BJ (cell line): Measurements from ENCODE around the gene GGPS1. TPM values are rescaled to one million over a fixed set of nuclear protein-coding genes. Genes with fewer than 3 reads are reported as not detected.

Experiments
- CTCF ChIA-PET: fragments of 350-600 bp; formaldehyde crosslinking; extraction: SDS; loops from one replicate; lab custom pipeline; 2021; ENCODE audit warnings: antibody characterized with exemption, inconsistent platforms; lab: Yijun Ruan, JAX
- POLR2A ChIA-PET: fragments of 300-600 bp; sonication (Branson Sonifier 250); formaldehyde crosslinking; extraction: SDS; loops from one replicate; lab custom pipeline; 2021; ENCODE audit warnings: antibody characterized with exemption; lab: Charles Lee
- DNase-seq: peaks from one replicate; pipeline ENCODE4 v3.0.0-alpha.2; 2011; ENCODE audit warnings: low read depth
- H3K27me3 ChIP-seq: 2 replicates; pipeline ENCODE4 v1.6.0; 2011; ENCODE audit warnings: low read length; ENCODE audit not compliant: control insufficient read depth, insufficient read depth
- H3K36me3 ChIP-seq: 2 replicates; pipeline ENCODE4 v1.5.1; 2011; ENCODE audit warnings: low read length; ENCODE audit not compliant: control insufficient read depth, insufficient read depth
- H3K4me3 ChIP-seq: 2 replicates; pipeline ENCODE4 v1.5.1; 2011; ENCODE audit warnings: low read depth, mild to moderate bottlenecking, control low read depth, low read length
- polyA plus RNA-seq: library from polyadenylated mRNA; depleted of rRNA; stranded (reverse); fragments of >200 nt; gene quantifications from 2 replicates; pipeline ENCODE4 v1.2.3, GENCODE V29; 2011
- TF ChIP-seq, protein P1 (sequence below): IDR thresholded peaks from 2 replicates; pipeline ENCODE4 v1.5.1; 2011; ENCODE audit warnings: low read depth, mild to moderate bottlenecking, control low read depth, inconsistent platforms, low read length, moderate library complexity; ENCODE audit not compliant: insufficient read depth

The GGPS1 gene
- polyA plus RNA-seq, 1 experiment, result 18.8 TPM

DNA sequence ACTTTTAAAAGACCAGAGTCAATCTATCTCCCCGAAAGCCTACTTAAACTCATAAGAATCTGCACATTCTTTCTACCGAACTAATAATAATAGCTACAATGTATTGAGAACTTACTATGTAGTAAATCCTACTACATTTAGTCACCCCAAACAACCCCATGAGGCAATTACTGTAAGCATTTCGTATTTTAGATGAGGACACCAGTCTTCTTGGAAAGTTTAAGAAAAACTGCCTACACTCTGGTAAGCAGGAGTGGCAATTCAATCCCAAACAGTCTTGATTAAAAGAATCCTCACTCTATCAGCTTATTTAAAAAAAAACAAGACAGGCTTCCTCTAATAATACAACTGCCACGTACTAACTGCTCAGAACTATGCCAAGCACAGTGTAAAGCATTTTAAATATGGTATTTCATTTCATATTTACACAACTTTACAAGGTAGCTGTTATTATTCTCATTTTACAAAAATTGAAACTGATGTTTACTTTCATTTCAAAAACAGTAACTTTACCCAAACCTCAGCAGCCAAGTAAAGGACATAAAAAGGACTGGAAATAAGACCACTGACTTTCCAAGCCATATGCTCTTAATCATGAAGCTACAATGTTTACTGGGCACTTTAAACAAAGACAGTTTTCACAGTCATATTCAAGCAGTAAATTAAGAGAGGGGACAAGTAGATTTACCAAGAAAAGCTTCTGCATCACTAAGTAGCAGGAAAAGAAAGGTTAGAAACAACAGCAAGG is 14.3 kb upstream of the GGPS1 start:
- no peak overlapping the region for H3K4me3 ChIP-seq
- no peak for DNase-seq
- POLR2A ChIA-PET, result interaction anchor here (0.5 to 1.1 kb wide), 3 partner anchors 11 to 57 kb away, joined by 3 to 5 read pairs (median 4); partner anchors contain the start of gene GGPS1
- H3K36me3 ChIP-seq, result peaks cover 2% of the 10 kb centered on the region
- TF ChIP-seq, protein P1, sequence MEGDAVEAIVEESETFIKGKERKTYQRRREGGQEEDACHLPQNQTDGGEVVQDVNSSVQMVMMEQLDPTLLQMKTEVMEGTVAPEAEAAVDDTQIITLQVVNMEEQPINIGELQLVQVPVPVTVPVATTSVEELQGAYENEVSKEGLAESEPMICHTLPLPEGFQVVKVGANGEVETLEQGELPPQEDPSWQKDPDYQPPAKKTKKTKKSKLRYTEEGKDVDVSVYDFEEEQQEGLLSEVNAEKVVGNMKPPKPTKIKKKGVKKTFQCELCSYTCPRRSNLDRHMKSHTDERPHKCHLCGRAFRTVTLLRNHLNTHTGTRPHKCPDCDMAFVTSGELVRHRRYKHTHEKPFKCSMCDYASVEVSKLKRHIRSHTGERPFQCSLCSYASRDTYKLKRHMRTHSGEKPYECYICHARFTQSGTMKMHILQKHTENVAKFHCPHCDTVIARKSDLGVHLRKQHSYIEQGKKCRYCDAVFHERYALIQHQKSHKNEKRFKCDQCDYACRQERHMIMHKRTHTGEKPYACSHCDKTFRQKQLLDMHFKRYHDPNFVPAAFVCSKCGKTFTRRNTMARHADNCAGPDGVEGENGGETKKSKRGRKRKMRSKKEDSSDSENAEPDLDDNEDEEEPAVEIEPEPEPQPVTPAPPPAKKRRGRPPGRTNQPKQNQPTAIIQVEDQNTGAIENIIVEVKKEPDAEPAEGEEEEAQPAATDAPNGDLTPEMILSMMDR, result no peak
- CTCF ChIA-PET, result interaction anchor here (0.6 to 1.2 kb wide), 2 partner anchors 13 to 44 kb away, joined by 6 read pairs; no protein-coding TSS in a partner anchor
- no peaks in the 10 kb centered on the region for H3K27me3 ChIP-seq

DNA sequence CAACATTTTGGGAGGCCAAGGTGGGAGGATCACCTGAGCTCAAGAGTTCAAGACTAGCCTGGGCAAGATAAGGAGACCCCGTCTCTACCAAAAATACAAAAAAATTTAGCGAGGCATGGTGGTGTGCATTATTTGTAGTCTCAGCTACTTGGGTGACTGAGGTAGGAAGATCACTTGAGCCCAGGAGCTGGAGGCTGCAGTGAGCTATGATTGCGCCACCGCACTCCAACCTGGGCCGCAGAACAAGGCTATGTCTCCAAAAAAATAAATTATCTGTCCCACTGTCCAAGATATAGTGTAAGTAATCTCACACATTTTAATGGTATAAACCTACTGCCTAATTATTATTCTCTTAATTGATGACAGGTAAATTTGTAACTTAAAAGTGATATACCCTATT is 13.2 kb upstream of the GGPS1 start:
- TF ChIP-seq, protein P1, result no peak
- DNase-seq, result no peak
- ChIA-PET CTCF (interaction anchor here (1.2 kb wide), 1 partner anchor 11 kb away, joined by 6 read pairs; no protein-coding TSS in a partner anchor), POLR2A (no interaction called here)
- H3K4me3 ChIP-seq, result no peak overlapping the region
- peaks cover 2% of the 10 kb centered on the region for H3K36me3 ChIP-seq
- H3K27me3 ChIP-seq, result no peaks in the 10 kb centered on the region

DNA sequence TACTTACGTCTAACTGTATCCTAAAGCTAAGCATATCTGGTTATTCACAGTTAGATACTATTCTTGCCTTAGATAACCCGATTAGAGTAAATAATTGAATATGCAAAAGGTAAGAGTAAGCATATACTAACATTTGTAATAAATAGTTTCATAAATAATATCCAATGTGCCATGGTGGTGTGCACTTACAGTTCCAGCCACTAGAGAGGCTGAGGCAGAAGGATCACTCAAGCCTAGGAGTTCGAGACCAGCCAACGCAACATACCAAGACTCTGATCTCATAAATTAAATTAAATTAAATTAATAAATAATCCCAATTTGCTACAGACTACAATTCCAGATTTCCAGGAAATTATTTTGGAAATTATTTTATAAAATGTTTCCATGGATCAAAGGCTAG is 12.6 kb upstream of the GGPS1 start:
- Histone ChIP-seq H3K4me3 (no peak overlapping the region), H3K27me3 (no peaks in the 10 kb centered on the region), H3K36me3 (peaks cover 2% of the 10 kb centered on the region)
- no peak for DNase-seq
- TF ChIP-seq, protein P1, result no peak
- ChIA-PET CTCF (no interaction called here), POLR2A (no interaction called here)

DNA sequence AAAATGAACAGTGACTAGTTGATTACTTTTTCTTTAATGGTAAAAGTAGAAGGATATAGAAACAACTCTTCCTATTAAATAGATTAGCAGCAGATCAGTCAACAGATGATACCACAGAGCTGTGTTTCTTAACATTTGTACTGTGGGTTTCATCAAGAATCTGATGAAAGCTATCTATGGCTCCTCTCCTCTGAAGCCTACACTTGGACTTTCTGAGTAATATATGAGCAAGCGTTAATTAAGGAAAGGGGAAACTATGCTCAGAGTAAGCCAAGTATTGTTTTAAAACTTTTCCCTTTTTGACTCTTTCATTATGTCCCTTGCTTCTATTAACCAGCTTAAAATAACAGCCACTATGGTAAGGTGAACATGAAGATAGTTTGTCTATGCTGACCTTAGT is 11.2 kb upstream of the GGPS1 start:
- POLR2A ChIA-PET, result interaction anchor here (0.6 kb wide), 1 partner anchor 47 kb away, joined by 3 read pairs; no protein-coding TSS in a partner anchor
- Histone ChIP-seq H3K4me3 (no peak overlapping the region), H3K27me3 (no peaks in the 10 kb centered on the region), H3K36me3 (peaks cover 4% of the 10 kb centered on the region)
- CTCF ChIA-PET, result no interaction called here
- DNase-seq, result no peak
- TF ChIP-seq, protein P1, result no peak

DNA sequence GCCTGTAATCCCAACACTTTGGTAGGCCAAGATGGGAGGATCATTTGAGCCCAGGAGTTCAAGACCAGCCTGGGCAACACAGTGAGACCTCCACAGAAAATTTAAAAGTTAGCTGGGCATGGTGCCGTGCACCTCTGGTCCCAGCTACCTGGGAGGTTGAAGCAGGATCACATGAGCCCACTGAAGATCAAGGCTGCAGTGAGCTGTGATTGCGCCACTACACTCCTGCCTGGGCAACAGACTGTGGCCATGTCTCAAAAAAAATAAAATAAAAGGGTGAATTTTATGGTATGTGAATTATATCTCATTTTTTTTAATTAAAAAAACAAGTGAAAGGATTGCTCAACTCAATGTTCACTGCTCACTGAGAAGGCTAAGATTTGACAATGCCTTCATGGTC is 9.1 kb upstream of the GGPS1 start:
- POLR2A ChIA-PET, result no interaction called here

More for the DNA sequence above, 9.1 kb upstream of the GGPS1 start:
- no peak for DNase-seq
- Histone ChIP-seq H3K4me3 (no peak overlapping the region), H3K36me3 (peaks cover 4% of the 10 kb centered on the region), H3K27me3 (no peaks in the 10 kb centered on the region)
- TF ChIP-seq, protein P1, result no peak
- CTCF ChIA-PET, result interaction anchor here (0.7 to 1.4 kb wide), 2 partner anchors 12 to 26 kb away, joined by 3 read pairs; no protein-coding TSS in a partner anchor
